GM12875 (cell line): ENCODE data around the gene SELENOM.

Experiments used
- H3K4me3 ChIP-seq: one replicate; pipeline ENCODE4 v1.5.1; 2011; ENCODE audit warnings: low read depth, low read length, control low read depth
- CTCF ChIP-seq: IDR thresholded peaks from 2 replicates; pipeline ENCODE4 v1.5.1; 2011; ENCODE audit warnings: low read depth, mild to moderate bottlenecking, control low read depth, inconsistent platforms, low read length, moderate library complexity, borderline replicate concordance; ENCODE audit not compliant: insufficient read depth

Gene SELENOM

GRCh38 chr22:31148953-31149627, 41.7 kb upstream of the SELENOM start:
- TF ChIP-seq CTCF = peak; percentile 87

GRCh38 chr22:31148488-31148887, 41.1 kb upstream of the SELENOM start:
- no peak for TF ChIP-seq CTCF
- no peak overlapping the region for H3K4me3 ChIP-seq

More at GRCh38 chr22:31148953-31149627, 41.7 kb upstream of the SELENOM start:
- no peak overlapping the region for H3K4me3 ChIP-seq

- no peak overlapping the region for H3K4me3 ChIP-seq
- TF ChIP-seq CTCF = no peak
Observed at GRCh38 chr22:31144223-31144622, 36.9 kb upstream of the SELENOM start.

- TF ChIP-seq CTCF = no peak
- no peak overlapping the region for H3K4me3 ChIP-seq
Observed at GRCh38 chr22:31143537-31143936, 36.2 kb upstream of the SELENOM start.

DNA sequence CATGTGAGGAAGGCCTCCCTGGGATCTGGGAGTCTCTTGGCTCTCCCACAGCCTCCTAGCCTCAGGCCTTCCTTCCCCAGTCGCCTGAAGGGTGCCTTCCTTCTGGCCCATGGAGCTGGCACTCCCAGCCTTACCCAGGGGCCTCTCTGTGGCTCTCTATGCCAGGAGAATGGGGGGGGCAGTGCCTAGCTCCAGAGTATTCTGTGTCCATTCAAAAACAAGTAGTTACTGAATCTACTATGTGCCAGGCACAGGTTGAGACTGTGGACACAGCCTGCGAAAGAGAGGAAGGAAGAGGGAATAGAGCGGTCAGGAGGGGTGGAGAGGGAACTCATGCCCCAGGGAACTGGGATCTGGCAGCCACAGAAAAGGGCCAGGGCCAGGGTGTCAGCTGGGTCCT, 35.7 kb upstream of the SELENOM start:
- TF ChIP-seq CTCF = no peak
- no peak overlapping the region for H3K4me3 ChIP-seq

- no peak overlapping the region for H3K4me3 ChIP-seq
- no peak for TF ChIP-seq CTCF
Observed at GRCh38 chr22:31142285-31142684, 34.9 kb upstream of the SELENOM start.

DNA sequence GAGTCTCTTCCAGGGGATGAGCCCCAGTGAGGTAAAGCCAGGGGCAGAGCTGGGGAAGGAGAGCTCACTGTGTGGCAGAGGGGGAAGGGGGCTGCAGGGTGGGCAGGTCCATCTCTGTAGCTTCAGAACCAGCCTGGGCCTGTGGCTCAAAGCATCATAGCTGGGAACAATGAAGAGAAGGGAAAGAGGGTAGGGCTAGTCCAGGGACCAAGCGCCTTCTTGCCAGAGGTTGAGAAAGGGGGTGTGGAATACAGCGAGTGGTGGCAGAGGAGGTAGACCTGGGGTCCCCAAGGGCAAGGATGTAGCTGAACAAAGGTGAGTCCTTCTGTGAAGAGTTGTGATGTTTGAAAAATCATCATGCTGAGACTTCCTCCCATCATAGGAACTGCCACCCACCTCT, 34.2 kb upstream of the SELENOM start:
- H3K4me3 ChIP-seq = no peak overlapping the region
- no peak for TF ChIP-seq CTCF
